ENCODE results near the gene TMEM161A. TPM values are rescaled to one million over a fixed set of nuclear protein-coding genes. Genes with fewer than 3 reads are reported as not detected.
"Not testable (repeated sequence)": the region's sequence is repeated elsewhere in the genome, so short reads cannot be mapped to it uniquely, and the experiment has no call there.

TMEM161A gene
- total RNA-seq (10 to 100 TPM; 11.6 to 18.1 TPM), polyA plus RNA-seq (10 to 100 TPM in 1 of 2 donors, 1 to 10 TPM in 1; 7.6 to 53.3 TPM)
- long read RNA-seq, donor 1, transcript TMEM161A-201 (12 exons, 1,820 nt): major isoform, 39 of 63 reads
- long read RNA-seq, donor 1, transcript TMEM161A-205 (11 exons, 1,923 nt): minor isoform, 8 of 63 reads
- long read RNA-seq, donor 1, partial matches to known transcripts: 7 of 63 reads
- long read RNA-seq, donor 1, other reads (novel, unspliced or antisense): 8 of 63 reads
- long read RNA-seq, donor 2, partial matches to known transcripts: 1 of 9 reads
- long read RNA-seq, donor 2, other reads (novel, unspliced or antisense): 3 of 9 reads

DNA sequence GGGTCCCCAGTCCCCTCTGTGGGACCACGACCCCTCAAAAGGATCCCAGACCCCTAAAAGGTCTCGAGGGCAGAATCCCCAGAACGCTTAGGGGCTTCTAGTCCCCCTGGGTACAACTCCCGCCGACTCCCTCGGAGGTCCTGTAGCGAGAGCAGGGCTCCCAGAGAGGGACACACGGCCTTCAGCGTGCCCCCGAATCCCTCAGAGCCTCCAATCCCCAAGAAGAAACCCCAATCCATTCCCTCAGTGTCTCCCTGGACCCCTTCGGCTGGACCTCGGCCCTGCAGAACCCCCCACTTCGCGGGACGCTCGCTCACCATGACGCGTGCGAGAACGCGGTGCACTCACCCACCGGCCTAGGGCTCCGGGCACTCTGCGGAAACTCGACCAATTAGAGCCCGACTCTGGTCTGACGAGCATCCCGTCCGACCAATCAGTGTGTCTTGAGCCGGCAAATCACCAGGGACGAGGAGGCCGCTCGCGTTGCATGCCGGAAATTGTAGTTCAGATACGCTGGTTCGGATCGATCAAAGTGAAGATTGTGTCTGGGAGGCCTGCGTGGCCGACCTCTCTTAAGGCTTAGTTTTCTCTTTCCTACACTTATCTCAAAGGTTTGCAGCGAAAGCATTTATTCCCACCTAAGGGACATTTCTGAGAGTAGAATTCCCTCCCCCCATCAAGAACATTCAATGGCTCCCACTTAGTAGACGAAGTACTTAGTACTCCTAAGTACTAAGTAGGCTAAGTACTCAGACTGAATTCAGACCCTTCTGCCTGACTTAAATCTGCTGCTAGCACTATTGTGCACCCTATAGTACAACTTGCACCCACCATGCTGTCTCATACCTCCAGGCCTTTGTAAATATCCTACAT is at the start of gene TMEM161A:
TSS of gene TMEM161A (minus strand) at position 370 of the 873 bp plus-strand sequence. CDS start at position 320, 50 bp downstream.
- DNase-seq (peak; percentile 98), ATAC-seq (ENCODE audit: low FRiP score) (peak; percentile 98)
- H3K4me3 ChIP-seq (ENCODE audit: low read length in 2 of 2): peak within 1 kb of the TSS; percentile 23 to 39
- no peaks in the 10 kb centered on the region for H3K27me3 ChIP-seq (ENCODE audit: control insufficient read depth in 1 of 2, insufficient read depth in 2 of 2, low read length in 1 of 2)
- no peak within 1 kb of the TSS for H3K27ac ChIP-seq (ENCODE audit: low read depth in 1 of 2, low read length in 2 of 2)
- no peaks in the 10 kb centered on the region for H3K36me3 ChIP-seq (ENCODE audit: control insufficient read depth in 1 of 2, insufficient read depth in 2 of 2, low read length in 1 of 2)
- intact Hi-C loops (cut with DNase I): loop anchor here (2.0 to 5.0 kb wide), 3 partner anchors 76 to 106 kb away; partner anchors contain the start of genes ARMC6 (in 1 of the 2), SLC25A42 (in 1 of the 2) and SUGP2 (in 1 of the 2)
- H3K4me1 ChIP-seq (ENCODE audit: control insufficient read depth in 1 of 2, insufficient read depth in 2 of 2, low read length in 2 of 2): no peaks in the 10 kb centered on the region
- WGBS, 2 donors: 2% methylated on average over 42 of the region's 42 CpGs
- H3K9me3 ChIP-seq (ENCODE audit: control insufficient read depth, low read length): no peaks in the 10 kb centered on the region

DNA sequence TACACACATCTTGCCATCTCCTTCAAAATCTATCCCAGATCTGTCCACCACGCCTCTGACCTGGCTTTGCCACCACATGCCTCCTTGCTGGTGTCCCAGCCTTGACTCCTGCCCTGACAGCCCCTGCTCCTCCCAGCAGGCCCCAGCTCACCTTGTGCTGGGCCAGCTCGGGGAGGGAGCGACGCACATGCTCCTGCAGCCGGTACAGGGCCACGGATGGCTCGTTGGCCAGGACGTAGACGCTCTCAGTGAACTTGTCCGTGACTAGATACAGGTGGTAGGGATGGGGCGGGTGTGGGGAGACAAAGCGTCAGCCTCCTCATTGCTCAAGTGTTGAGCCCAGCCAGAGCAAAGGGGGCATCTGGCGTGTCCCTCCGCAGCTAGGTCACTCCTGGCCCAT is 48.5 kb upstream of the TMEM161A start:
- intact Hi-C loops (cut with DNase I): no loop called here
- no peaks in the 10 kb centered on the region for H3K4me1 ChIP-seq (ENCODE audit: control insufficient read depth in 1 of 2, insufficient read depth in 2 of 2, low read length in 2 of 2)
- no peak overlapping the region for H3K27ac ChIP-seq (ENCODE audit: low read depth in 1 of 2, low read length in 2 of 2)
- H3K4me3 ChIP-seq (ENCODE audit: low read length in 2 of 2): no peak overlapping the region
- no peaks in the 10 kb centered on the region for H3K9me3 ChIP-seq (ENCODE audit: control insufficient read depth, low read length)
- DNase-seq: no peak
- H3K36me3 ChIP-seq (ENCODE audit: control insufficient read depth in 1 of 2, insufficient read depth in 2 of 2, low read length in 1 of 2): peaks cover 0 to 3% of the 10 kb centered on the region in 2 donors
- no peaks in the 10 kb centered on the region for H3K27me3 ChIP-seq (ENCODE audit: control insufficient read depth in 1 of 2, insufficient read depth in 2 of 2, low read length in 1 of 2)
- ATAC-seq (ENCODE audit: low FRiP score): no peak
- 93 to 96% methylated on average over 14 of the region's 14 CpGs for WGBS, 2 donors

DNA sequence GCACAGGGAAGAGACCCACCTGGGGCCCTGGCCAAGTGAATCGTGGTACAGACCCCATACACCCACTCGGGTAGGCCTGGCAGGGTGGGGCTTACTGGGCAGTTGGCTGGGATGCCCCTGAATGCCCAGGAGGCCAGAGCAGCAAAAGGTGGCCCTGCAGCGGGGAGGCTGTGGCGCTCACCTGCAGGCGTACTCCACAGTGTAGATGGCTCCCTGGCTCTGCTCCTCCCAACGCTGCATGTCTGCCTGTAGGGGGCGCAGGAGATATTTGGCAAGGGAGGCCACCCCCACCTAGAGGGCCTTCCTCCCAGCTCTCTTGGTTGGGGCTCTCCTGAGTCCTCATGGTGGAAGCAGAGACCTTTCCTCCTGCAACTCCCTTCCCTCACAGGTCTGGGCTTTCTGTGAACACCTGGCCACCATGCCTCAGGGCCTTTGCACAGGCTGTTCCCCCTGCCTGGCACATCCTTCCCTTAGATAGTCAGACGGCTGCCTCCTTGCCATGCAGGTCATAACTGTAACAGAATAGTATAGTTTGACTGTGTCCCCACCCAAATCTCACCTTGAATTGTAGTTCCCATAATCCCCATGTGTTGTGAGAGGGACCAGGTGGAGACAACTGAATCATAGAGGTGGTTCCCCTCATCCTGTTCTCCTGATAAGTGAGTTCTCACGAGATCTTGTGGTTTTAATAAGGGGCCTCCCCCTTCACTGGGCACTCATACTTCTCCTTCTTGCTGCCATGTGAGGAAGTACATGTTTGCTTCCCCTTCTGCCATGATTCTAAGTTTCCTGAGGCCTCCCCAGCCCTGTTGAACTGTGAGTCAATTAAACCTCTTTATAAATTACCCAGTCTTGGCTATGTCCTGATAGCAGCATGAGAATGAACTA is 47.8 kb upstream of the TMEM161A start:
- intact Hi-C loops (cut with DNase I): no loop called here
- Histone ChIP-seq H3K4me3 (ENCODE audit: low read length in 2 of 2) (no peak overlapping the region), H3K9me3 (ENCODE audit: control insufficient read depth, low read length) (no peaks in the 10 kb centered on the region), H3K27ac (ENCODE audit: low read depth in 1 of 2, low read length in 2 of 2) (no peak overlapping the region), H3K4me1 (ENCODE audit: control insufficient read depth in 1 of 2, insufficient read depth in 2 of 2, low read length in 2 of 2) (no peaks in the 10 kb centered on the region), H3K36me3 (ENCODE audit: control insufficient read depth in 1 of 2, insufficient read depth in 2 of 2, low read length in 1 of 2) (peaks cover 3 to 5% of the 10 kb centered on the region in 2 donors), H3K27me3 (ENCODE audit: control insufficient read depth in 1 of 2, insufficient read depth in 2 of 2, low read length in 1 of 2) (no peaks in the 10 kb centered on the region)
- 54 to 58% methylated on average over 9 of the region's 9 CpGs for WGBS, 2 donors
- ATAC-seq (ENCODE audit: low FRiP score): no peak
- no peak for DNase-seq

DNA sequence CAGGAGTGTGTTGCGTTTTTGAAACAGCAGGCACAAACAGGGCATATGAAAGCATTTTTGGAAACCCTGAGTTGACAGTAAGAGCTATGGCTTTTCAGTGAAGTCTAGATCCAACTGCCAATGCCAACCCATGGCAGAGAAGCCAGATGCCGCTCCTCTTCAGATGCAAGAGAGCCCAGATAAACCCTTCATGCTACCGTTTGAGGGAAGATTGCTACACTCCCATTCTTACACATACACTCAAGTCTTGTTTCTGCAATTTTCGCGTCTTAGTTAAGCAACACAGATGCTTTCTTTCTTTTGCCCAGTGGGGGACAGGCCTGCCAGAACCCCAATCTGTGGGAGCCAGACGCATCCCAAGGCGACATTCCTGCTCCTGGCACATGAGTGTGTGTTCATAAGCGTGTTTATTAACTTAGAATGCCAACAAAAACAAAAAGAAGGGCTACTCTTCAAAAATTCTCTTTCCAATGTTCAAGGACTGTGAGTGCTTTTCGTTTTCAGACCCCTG is 43.3 kb upstream of the TMEM161A start:
- H3K9me3 ChIP-seq (ENCODE audit: control insufficient read depth, low read length): no peaks in the 10 kb centered on the region
- H3K4me3 ChIP-seq (ENCODE audit: low read length in 2 of 2): no peak overlapping the region
- peaks cover 3 to 5% of the 10 kb centered on the region in 2 donors for H3K36me3 ChIP-seq (ENCODE audit: control insufficient read depth in 1 of 2, insufficient read depth in 2 of 2, low read length in 1 of 2)
- no peak overlapping the region for H3K27ac ChIP-seq (ENCODE audit: low read depth in 1 of 2, low read length in 2 of 2)
- no peaks in the 10 kb centered on the region for H3K27me3 ChIP-seq (ENCODE audit: control insufficient read depth in 1 of 2, insufficient read depth in 2 of 2, low read length in 1 of 2)
- ATAC-seq (ENCODE audit: low FRiP score): peak; percentile 53
- WGBS, 2 donors: 61 to 87% methylated on average over 9 of the region's 9 CpGs
- DNase-seq: no peak
- no peaks in the 10 kb centered on the region for H3K4me1 ChIP-seq (ENCODE audit: control insufficient read depth in 1 of 2, insufficient read depth in 2 of 2, low read length in 2 of 2)
- intact Hi-C loops (cut with DNase I): no loop called here

DNA sequence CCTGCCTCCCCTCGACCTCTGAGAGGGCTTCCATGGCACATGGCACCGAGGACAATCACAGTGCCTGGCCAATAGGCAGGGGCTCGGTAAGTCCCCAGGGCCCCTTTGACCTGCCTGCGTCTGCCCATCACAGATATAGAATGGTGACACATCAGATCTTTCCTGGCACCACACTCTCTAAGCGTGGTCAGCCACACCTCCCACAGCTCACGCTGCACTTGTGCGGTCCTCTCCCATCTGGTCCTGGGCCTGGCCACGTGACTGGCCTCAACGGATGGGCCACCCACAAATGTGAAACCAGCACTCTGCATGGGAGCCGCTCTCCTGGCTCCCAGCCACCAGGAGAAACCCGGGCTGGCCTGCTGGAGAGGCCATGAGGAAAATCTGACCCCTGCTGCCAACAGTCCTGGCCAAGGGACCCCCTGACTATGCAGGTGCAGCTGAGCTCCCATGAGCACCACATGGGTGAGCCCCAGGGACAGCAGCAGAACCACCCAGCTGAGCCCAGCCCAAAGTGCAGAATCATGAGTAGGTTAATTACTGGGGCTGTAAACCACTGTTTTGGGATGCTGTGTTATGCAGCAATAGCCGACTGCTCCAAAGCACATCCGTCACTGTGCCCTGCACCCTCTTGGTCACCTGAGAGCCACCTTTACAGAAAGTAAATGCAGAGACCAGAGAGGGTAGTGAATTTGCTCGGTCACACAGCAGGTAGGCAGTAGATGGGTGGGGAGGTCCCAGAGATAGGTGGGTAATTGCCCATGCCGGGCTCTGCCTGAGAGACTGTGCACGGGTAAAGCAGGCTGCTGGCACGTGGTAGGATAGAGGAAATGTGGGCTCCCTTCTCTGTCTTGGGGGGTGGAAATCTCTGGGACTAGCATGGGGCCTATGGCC is 41.5 kb upstream of the TMEM161A start:
- H3K9me3 ChIP-seq (ENCODE audit: control insufficient read depth, low read length): no peaks in the 10 kb centered on the region
- no peak for DNase-seq
- ATAC-seq (ENCODE audit: low FRiP score): no peak
- no peaks in the 10 kb centered on the region for H3K4me1 ChIP-seq (ENCODE audit: control insufficient read depth in 1 of 2, insufficient read depth in 2 of 2, low read length in 2 of 2)
- H3K36me3 ChIP-seq (ENCODE audit: control insufficient read depth in 1 of 2, insufficient read depth in 2 of 2, low read length in 1 of 2): peaks cover 3 to 5% of the 10 kb centered on the region in 2 donors
- H3K27me3 ChIP-seq (ENCODE audit: control insufficient read depth in 1 of 2, insufficient read depth in 2 of 2, low read length in 1 of 2): no peaks in the 10 kb centered on the region
- WGBS, 2 donors: 87 to 89% methylated on average over 17 of the region's 17 CpGs
- no peak overlapping the region for H3K4me3 ChIP-seq (ENCODE audit: low read length in 2 of 2)
- intact Hi-C loops (cut with DNase I): loop anchor here in 1 of 2 donors (5.0 kb wide), 1 partner anchor 122 kb away; no protein-coding TSS in a partner anchor
- no peak overlapping the region for H3K27ac ChIP-seq (ENCODE audit: low read depth in 1 of 2, low read length in 2 of 2)

DNA sequence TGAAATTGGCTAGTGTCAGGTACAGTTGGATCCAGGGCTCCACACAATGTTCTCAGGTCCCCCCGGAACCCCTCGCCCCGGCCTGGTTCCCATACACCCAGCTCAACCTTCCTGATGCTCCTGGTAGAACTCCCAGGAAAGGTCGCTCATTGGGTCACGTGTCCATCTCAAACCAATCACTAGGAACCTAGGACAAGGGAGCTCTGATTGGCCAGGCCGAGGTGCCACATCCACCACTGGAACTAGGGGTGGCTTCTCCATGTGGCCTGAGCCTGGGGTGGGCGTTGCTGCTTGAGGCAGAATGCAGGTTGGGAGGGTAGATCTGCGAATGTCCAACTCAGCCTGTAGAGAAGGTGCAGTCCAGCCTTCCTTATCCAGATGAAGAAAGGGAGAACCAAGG is 38.7 kb upstream of the TMEM161A start:
- no peaks in the 10 kb centered on the region for H3K27me3 ChIP-seq (ENCODE audit: control insufficient read depth in 1 of 2, insufficient read depth in 2 of 2, low read length in 1 of 2)
- H3K4me3 ChIP-seq (ENCODE audit: low read length in 2 of 2): no peak overlapping the region
- ATAC-seq (ENCODE audit: low FRiP score): no peak
- no peak overlapping the region for H3K27ac ChIP-seq (ENCODE audit: low read depth in 1 of 2, low read length in 2 of 2)
- no peak for DNase-seq
- WGBS, 2 donors: 85 to 89% methylated on average over 8 of the region's 8 CpGs
- H3K4me1 ChIP-seq (ENCODE audit: control insufficient read depth in 1 of 2, insufficient read depth in 2 of 2, low read length in 2 of 2): no peaks in the 10 kb centered on the region
- no peaks in the 10 kb centered on the region for H3K9me3 ChIP-seq (ENCODE audit: control insufficient read depth, low read length)
- intact Hi-C loops (cut with DNase I): loop anchor here in 1 of 2 donors (5.0 kb wide), 1 partner anchor 120 kb away; no protein-coding TSS in a partner anchor
- peaks cover 2 to 3% of the 10 kb centered on the region in 2 donors for H3K36me3 ChIP-seq (ENCODE audit: control insufficient read depth in 1 of 2, insufficient read depth in 2 of 2, low read length in 1 of 2)

DNA sequence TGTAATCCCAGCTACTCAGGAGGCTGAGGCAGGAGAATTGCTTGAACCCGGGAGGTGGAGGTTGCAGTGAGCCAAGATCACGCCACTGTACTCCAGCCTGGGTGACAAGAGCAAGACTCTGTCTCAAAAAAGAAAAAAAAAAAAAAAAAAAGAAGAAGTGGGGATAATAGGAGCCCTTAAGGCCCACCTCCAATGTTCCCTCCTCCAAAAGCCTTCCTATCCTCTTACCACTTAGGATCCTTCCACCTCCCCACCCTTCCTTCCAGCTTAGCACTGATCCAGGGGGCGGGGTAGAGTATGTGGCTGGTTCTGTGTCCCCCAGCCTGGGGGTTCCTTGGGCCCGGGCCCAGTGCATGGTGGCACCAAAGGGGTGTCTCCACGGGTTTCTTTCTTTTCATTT is 35.0 kb upstream of the TMEM161A start:
- DNase-seq; H3K4me1 ChIP-seq (ENCODE audit: control insufficient read depth in 1 of 2, insufficient read depth in 2 of 2, low read length in 2 of 2); ATAC-seq (ENCODE audit: low FRiP score); intact Hi-C loops (cut with DNase I); H3K27me3 ChIP-seq (ENCODE audit: control insufficient read depth in 1 of 2, insufficient read depth in 2 of 2, low read length in 1 of 2); H3K27ac ChIP-seq (ENCODE audit: low read depth in 1 of 2, low read length in 2 of 2); H3K36me3 ChIP-seq (ENCODE audit: control insufficient read depth in 1 of 2, insufficient read depth in 2 of 2, low read length in 1 of 2); H3K4me3 ChIP-seq (ENCODE audit: low read length in 2 of 2); H3K9me3 ChIP-seq (ENCODE audit: control insufficient read depth, low read length): not testable (repeated sequence)
- 89 to 91% methylated on average over 5 of the region's 5 CpGs for WGBS, 2 donors

Data from aorta (tissue), 5 donors.